ENCODE data around the gene FCSK. TPM values are rescaled to one million over a fixed set of nuclear protein-coding genes. Genes with fewer than 3 reads are reported as not detected.

The FCSK gene
- total and polyA plus RNA-seq, 7 donors = 4.9 to 11.0 (median 8.0) TPM

DNA sequence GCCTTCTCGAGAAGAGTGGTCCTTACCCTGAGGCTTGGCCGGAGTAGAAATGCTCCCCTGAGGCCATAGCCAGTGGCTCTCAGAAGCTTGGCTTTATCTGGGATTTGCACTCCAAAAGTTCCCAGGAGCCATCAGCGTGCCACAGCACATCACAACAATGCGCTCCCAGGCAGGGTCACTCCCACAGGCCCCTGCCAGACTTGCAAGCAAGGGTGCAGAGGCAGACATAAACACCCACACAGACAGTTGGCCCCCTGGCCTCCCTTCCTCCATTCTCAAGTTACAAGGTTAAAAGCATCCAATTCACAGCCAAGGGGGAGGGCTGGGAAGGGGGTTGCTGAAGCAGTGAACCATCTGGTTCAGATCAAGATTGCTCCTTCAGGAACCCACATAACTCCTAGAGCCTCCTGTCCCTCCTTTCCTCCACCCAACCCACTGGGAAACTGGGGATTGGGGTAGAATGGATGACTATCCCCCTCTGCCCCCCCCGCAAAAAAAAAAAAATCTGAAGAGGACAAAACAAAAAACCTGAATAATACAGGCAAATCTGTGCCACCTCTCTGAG, 17.3 kb upstream of the FCSK start:
- DNase-seq = peak in 1 of 2 donors; percentile 60
- no peaks in the 10 kb centered on the region for H3K36me3 ChIP-seq (ENCODE audit: insufficient read depth in 1 of 2, low read depth in 1 of 2)
- H3K4me1 ChIP-seq = peaks cover 58% of the 10 kb centered on the region
- intact Hi-C loops (cut with DNase I) = loop anchor here in 1 of 2 donors (5.0 kb wide), 1 partner anchor 55 kb away; no protein-coding TSS in a partner anchor
- H3K9me3 ChIP-seq = no peaks in the 10 kb centered on the region
- TF ChIP-seq, protein P1, sequence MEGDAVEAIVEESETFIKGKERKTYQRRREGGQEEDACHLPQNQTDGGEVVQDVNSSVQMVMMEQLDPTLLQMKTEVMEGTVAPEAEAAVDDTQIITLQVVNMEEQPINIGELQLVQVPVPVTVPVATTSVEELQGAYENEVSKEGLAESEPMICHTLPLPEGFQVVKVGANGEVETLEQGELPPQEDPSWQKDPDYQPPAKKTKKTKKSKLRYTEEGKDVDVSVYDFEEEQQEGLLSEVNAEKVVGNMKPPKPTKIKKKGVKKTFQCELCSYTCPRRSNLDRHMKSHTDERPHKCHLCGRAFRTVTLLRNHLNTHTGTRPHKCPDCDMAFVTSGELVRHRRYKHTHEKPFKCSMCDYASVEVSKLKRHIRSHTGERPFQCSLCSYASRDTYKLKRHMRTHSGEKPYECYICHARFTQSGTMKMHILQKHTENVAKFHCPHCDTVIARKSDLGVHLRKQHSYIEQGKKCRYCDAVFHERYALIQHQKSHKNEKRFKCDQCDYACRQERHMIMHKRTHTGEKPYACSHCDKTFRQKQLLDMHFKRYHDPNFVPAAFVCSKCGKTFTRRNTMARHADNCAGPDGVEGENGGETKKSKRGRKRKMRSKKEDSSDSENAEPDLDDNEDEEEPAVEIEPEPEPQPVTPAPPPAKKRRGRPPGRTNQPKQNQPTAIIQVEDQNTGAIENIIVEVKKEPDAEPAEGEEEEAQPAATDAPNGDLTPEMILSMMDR (IDR thresholded peaks at IDR 0.05) = no peak
- WGBS, 3 donors = 14 to 19% (median 16%) methylated on average over 5 of the region's 5 CpGs
- H3K4me3 ChIP-seq = peak overlapping the region; percentile 91
- ATAC-seq = peak in 1 of 4 donors; percentile 14
- no peaks in the 10 kb centered on the region for H3K27me3 ChIP-seq (ENCODE audit: insufficient read depth in 3 of 3, low read length in 2 of 3)
- peak overlapping the region; percentile 77 for H3K27ac ChIP-seq

GRCh38 chr16:70437582-70438557, 16.5 kb upstream of the FCSK start:
- H3K4me3 ChIP-seq = peak overlapping the region; percentile 91

DNA sequence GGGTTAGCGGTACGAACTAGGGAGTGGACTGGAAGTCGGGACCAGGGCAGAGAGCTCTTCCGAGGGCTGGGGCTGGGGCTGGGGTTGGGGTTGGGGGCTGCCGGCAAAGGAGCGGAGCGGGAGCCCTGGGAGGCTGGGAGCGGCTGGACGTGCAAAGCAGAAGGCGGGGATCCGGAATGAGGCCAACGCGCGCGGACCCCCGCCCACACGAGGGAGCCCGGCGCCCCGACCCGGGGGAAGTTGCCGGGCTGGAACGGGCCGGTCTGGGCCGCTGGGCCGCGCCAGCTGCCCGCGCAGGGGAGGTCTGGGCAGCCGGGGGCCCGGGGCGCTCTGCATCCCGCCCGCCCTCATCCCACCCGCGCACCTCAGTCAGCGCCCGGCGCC, 15.8 kb upstream of the FCSK start:
- H3K4me1 ChIP-seq = peaks cover 44% of the 10 kb centered on the region
- intact Hi-C loops (cut with DNase I) = loop anchor here in 1 of 2 donors (2.0 to 5.0 kb wide), 2 partner anchors 16 to 56 kb away; partner anchors contain the start of gene FCSK
- no peaks in the 10 kb centered on the region for H3K9me3 ChIP-seq
- peak; percentile 8 to 26 (median 20) for ATAC-seq
- 0% methylated on average over 22 to 39 of the region's 39 CpGs for WGBS, 3 donors
- H3K27ac ChIP-seq = peak overlapping the region; percentile 77
- TF ChIP-seq, protein P1 (IDR thresholded peaks at IDR 0.05) = no peak
- H3K36me3 ChIP-seq (ENCODE audit: insufficient read depth in 1 of 2, low read depth in 1 of 2) = no peaks in the 10 kb centered on the region
- no peaks in the 10 kb centered on the region for H3K27me3 ChIP-seq (ENCODE audit: insufficient read depth in 3 of 3, low read length in 2 of 3)
- DNase-seq = peak in 1 of 2 donors; percentile 75
- peak overlapping the region; percentile 91 for H3K4me3 ChIP-seq

More at GRCh38 chr16:70437582-70438557, 16.5 kb upstream of the FCSK start:
- ATAC-seq = peak in 1 of 4 donors; percentile 14
- Histone ChIP-seq H3K36me3 (ENCODE audit: insufficient read depth in 1 of 2, low read depth in 1 of 2) (no peaks in the 10 kb centered on the region), H3K9me3 (no peaks in the 10 kb centered on the region), H3K4me1 (peaks cover 51% of the 10 kb centered on the region), H3K27ac (peak overlapping the region; percentile 77), H3K27me3 (ENCODE audit: insufficient read depth in 3 of 3, low read length in 2 of 3) (no peaks in the 10 kb centered on the region)
- 7 to 17% (median 11%) methylated on average over 22 of the region's 22 CpGs for WGBS, 3 donors
- DNase-seq = no peak
- intact Hi-C loops (cut with DNase I) = loop anchor here in 1 of 2 donors (2.0 to 5.0 kb wide), 2 partner anchors 17 to 56 kb away; partner anchors contain the start of gene FCSK
- TF ChIP-seq, protein P1 (IDR thresholded peaks at IDR 0.05) = no peak

DNA sequence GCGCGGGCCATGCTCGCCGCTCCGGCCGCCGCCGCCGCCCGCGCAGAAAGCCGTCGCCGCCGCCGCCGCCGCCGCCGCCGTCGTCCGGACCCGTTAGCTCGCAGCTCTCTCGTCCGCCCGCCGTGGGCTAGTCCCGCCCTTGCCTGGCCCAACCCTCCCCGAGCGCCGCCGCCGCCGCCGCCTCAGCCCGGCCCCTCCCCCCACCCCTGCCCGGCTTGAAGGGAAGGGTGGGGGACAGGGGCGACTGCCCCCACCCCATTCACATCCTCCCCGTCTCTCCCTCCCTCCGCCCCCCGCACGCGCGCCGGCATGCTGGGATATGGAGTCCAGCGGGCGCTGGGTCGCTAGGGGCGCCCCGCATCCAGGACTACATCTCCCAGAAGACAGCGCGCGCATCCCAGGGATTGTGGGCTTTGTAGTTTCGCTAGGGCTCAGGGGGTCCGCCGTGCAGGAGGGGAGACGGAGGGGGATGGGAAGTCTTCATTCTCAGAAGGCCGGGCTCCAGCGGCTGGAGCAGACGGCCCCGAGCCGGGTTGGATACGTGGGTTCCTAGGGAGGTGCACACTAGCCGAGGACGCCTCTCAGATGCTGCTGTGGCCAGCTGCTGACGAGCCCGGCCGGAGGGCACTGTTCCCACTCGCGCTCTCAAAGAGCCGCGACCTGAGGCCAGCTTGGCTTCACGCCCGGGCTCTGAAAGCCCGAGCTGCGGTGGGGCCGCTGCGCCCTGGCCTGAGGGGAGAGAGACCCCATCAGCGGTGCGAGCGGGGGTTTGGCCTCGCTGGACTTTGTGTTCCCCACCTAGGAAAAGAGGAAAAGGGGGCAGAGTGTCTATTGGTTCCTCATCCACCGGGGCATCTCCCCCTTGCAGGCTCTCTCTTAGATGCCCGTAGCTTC, 15.2 kb upstream of the FCSK start, which contains the start of gene ST3GAL2:
TSS of gene ST3GAL2 (minus strand) at position 132 of the 894 bp plus-strand sequence. CDS start 40,570 bp downstream, outside the sequence.
- peak; percentile 95 to 98 for DNase-seq
- Histone ChIP-seq H3K27me3 (ENCODE audit: insufficient read depth in 3 of 3, low read length in 2 of 3) (no peaks in the 10 kb centered on the region), H3K27ac (peak within 1 kb of the TSS; percentile 77), H3K4me3 (peak within 1 kb of the TSS; percentile 91), H3K9me3 (no peaks in the 10 kb centered on the region), H3K36me3 (ENCODE audit: insufficient read depth in 1 of 2, low read depth in 1 of 2) (no peaks in the 10 kb centered on the region), H3K4me1 (peaks cover 37% of the 10 kb centered on the region)
- intact Hi-C loops (cut with DNase I) = loop anchor here in 1 of 2 donors (2.0 to 5.0 kb wide), 2 partner anchors 16 to 57 kb away; partner anchors contain the start of gene FCSK
- TF ChIP-seq, protein P1 (IDR thresholded peaks at IDR 0.05) = no peak
- WGBS, 3 donors = 1 to 3% (median 1%) methylated on average over 38 to 84 of the region's 86 CpGs
- ATAC-seq = peak; percentile 97 to 98 (median 98)
